Smooth muscle cell (in vitro differentiated cells): Measurements from ENCODE around the gene GMCL1. TPM values are rescaled to one million over a fixed set of nuclear protein-coding genes. Genes with fewer than 3 reads are reported as not detected.

ENCODE experiments used
- DNase-seq: peaks from one replicate; lab custom pipeline; 2025; ENCODE audit not compliant: unreplicated experiment; lab: John Stamatoyannopoulos, UW
- H2AFZ ChIP-seq: fragments of 200-600 bp; sonication (generic); 2 replicates; pipeline ENCODE4 v1.6.0; 2016; ENCODE audit warnings: antibody characterized with exemption, low read depth, mild to moderate bottlenecking
- H3F3A ChIP-seq: fragments of 200-600 bp; sonication (generic); 2 replicates; pipeline ENCODE4 v1.6.0; 2017; ENCODE audit warnings: antibody characterized with exemption, low read depth
- H3K27ac ChIP-seq: fragments of 200-600 bp; sonication (generic); 2 replicates; pipeline ENCODE4 v1.5.1; 2016; ENCODE audit warnings: low read depth, mild to moderate bottlenecking
- H3K27me3 ChIP-seq: fragments of 200-600 bp; sonication (generic); 2 replicates; pipeline ENCODE4 v1.6.1; 2016; ENCODE audit warnings: low read depth, mild to moderate bottlenecking
- H3K36me3 ChIP-seq: fragments of 200-600 bp; sonication (generic); 2 replicates; pipeline ENCODE4 v1.5.1; 2016; ENCODE audit warnings: low read depth
- H3K4me1 ChIP-seq: fragments of 200-600 bp; sonication (generic); 2 replicates; pipeline ENCODE4 v1.5.1; 2016; ENCODE audit warnings: low read depth
- H3K4me2 ChIP-seq: fragments of 200-600 bp; sonication (generic); 2 replicates; pipeline ENCODE4 v1.6.0; 2016; ENCODE audit warnings: mild to moderate bottlenecking
- H3K4me3 ChIP-seq: fragments of 200-600 bp; sonication (generic); 2 replicates; pipeline ENCODE4 v1.5.1; 2016; ENCODE audit warnings: mild to moderate bottlenecking
- H3K79me2 ChIP-seq: fragments of 200-600 bp; sonication (generic); 2 replicates; pipeline ENCODE4 v1.6.0; 2016; ENCODE audit warnings: low read depth, mild to moderate bottlenecking
- H3K9ac ChIP-seq: fragments of 200-600 bp; sonication (generic); 2 replicates; pipeline ENCODE4 v1.6.0; 2016; ENCODE audit warnings: low read depth
- H3K9me3 ChIP-seq: fragments of 200-600 bp; sonication (generic); replicated peaks from 2 replicates; pipeline ENCODE4 v1.5.1; 2016; ENCODE audit warnings: low read depth
- H4K20me1 ChIP-seq: fragments of 200-600 bp; sonication (generic); 2 replicates; pipeline ENCODE4 v1.6.0; 2016; ENCODE audit warnings: low read depth
- WGBS: methylation state at CpG from one replicate; pipeline ENCODE4 v1.1.7; 2016; ENCODE audit warnings: low lambda C conversion rate; 5-methylcytosine and 5-hydroxymethylcytosine counted together
- polyA plus RNA-seq: library from polyadenylated mRNA; unstranded; fragments of >200 nt; fragmentation: Nextera tagmentation; extraction: Ambion mirVana; gene quantifications from 2 replicates; pipeline ENCODE4 v1.2.1, GENCODE V29; 2016
- total RNA-seq: library from RNA; depleted of rRNA; stranded (reverse); fragments of >200 nt; gene quantifications from 2 replicates; pipeline ENCODE4 v1.2.3, GENCODE V29; 2014
- TF ChIP-seq, protein P1 (sequence below): fragments of 200-600 bp; sonication (generic); IDR thresholded peaks from 2 replicates; pipeline ENCODE4 v1.5.1; 2017; ENCODE audit warnings: borderline replicate concordance, mild to moderate bottlenecking, antibody characterized with exemption; ENCODE audit not compliant: insufficient read depth, poor library complexity, severe bottlenecking

The GMCL1 gene
- total and polyA plus RNA-seq, 2 experiments from 2014 or later, result 10.4 to 10.6 TPM

DNA sequence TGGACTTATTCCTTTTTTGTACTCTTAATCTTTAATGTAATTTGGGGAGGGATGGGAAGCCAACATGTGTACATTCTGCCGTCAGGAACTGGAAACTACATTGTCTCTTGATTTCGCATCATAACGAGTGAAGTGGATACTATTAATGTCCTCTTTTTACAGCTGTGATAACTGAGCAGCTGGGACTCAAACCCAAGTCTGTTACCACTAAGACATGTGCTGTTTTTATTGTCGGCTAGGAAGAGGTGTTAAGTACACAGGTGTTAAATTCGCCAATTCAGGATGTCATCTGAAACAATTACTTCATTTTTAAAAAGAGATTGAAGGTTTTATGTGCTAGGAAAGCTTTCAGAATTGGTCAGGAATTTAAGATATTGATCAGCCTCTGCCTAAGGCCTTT is 6.9 kb downstream of the GMCL1 start:
- Histone ChIP-seq H3K4me1 (peaks cover 7% of the 10 kb centered on the region), H4K20me1 (peaks cover 20% of the 10 kb centered on the region), H3K4me3 (no peak overlapping the region), H3K9me3 (no peaks in the 10 kb centered on the region), H2AFZ (no peak overlapping the region), H3K27ac (no peak overlapping the region), H3K79me2 (peaks cover 40% of the 10 kb centered on the region), H3K4me2 (no peak overlapping the region), H3K36me3 (peaks cover 5% of the 10 kb centered on the region), H3K9ac (no peak overlapping the region), H3K27me3 (no peaks in the 10 kb centered on the region), H3F3A (no peaks in the 10 kb centered on the region)
- DNase-seq, result no peak
- TF ChIP-seq, protein P1, sequence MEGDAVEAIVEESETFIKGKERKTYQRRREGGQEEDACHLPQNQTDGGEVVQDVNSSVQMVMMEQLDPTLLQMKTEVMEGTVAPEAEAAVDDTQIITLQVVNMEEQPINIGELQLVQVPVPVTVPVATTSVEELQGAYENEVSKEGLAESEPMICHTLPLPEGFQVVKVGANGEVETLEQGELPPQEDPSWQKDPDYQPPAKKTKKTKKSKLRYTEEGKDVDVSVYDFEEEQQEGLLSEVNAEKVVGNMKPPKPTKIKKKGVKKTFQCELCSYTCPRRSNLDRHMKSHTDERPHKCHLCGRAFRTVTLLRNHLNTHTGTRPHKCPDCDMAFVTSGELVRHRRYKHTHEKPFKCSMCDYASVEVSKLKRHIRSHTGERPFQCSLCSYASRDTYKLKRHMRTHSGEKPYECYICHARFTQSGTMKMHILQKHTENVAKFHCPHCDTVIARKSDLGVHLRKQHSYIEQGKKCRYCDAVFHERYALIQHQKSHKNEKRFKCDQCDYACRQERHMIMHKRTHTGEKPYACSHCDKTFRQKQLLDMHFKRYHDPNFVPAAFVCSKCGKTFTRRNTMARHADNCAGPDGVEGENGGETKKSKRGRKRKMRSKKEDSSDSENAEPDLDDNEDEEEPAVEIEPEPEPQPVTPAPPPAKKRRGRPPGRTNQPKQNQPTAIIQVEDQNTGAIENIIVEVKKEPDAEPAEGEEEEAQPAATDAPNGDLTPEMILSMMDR, result no peak
- 90% methylated on average over 5 of the region's 5 CpGs for WGBS

DNA sequence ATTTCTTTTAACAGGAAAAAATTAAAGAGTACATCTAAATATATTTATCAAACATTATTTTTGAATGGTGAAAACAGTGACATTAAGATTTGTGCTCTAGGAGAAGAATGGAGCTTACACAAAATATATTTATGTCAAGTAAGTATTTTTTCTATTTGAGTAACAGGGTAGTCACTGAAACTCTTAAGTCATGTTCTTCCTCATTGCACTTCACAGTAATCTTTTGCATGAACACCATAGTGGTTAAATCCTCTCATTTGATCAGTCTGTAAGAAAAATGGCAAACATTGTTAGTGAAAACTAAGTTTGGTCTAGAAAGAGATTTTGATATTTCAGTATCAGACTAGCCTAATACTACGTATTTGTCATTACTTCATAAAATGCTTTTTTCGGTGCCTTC is 8.1 kb downstream of the GMCL1 start:
- H3K79me2 ChIP-seq, result peaks cover 29% of the 10 kb centered on the region
- TF ChIP-seq, protein P1, result no peak

DNA sequence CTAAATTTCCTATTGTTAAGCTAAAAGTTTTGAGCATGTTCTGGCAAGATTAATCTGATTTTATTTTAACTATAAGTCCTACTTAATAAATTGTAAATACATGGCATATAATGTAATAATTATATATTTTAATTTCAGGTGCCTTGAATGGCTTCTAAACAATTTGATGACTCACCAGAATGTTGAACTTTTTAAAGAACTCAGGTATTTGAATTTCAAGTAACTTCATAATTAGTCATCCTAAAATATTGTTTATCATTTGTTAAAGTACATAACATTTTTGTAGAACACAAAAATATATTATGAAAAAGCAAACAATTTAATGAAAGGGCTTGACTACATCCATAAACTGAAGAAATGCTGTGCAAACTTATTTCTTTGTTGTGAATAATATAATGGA is 14.5 kb downstream of the GMCL1 start:
- no peak overlapping the region for H2AFZ ChIP-seq
- DNase-seq, result no peak
- no peak overlapping the region for H3K4me3 ChIP-seq
- H3K4me2 ChIP-seq, result no peak overlapping the region
- H3K9ac ChIP-seq, result no peak overlapping the region
- H3K36me3 ChIP-seq, result peaks cover 17% of the 10 kb centered on the region
- no peaks in the 10 kb centered on the region for H4K20me1 ChIP-seq
- no peaks in the 10 kb centered on the region for H3K9me3 ChIP-seq
- H3K4me1 ChIP-seq, result no peaks in the 10 kb centered on the region
- H3K27ac ChIP-seq, result no peak overlapping the region
- H3F3A ChIP-seq, result no peaks in the 10 kb centered on the region
- TF ChIP-seq, protein P1, result no peak
- H3K27me3 ChIP-seq, result no peaks in the 10 kb centered on the region
- no peaks in the 10 kb centered on the region for H3K79me2 ChIP-seq

More for the DNA sequence above, 8.1 kb downstream of the GMCL1 start:
- Histone ChIP-seq H3F3A (no peaks in the 10 kb centered on the region), H3K9ac (no peak overlapping the region), H2AFZ (no peak overlapping the region), H3K4me3 (no peak overlapping the region), H3K27ac (no peak overlapping the region), H3K27me3 (no peaks in the 10 kb centered on the region), H4K20me1 (peaks cover 20% of the 10 kb centered on the region), H3K4me1 (no peaks in the 10 kb centered on the region), H3K36me3 (peaks cover 5% of the 10 kb centered on the region), H3K4me2 (no peak overlapping the region), H3K9me3 (no peaks in the 10 kb centered on the region)
- DNase-seq, result no peak
- WGBS, result 97% methylated on average over 2 of the region's 2 CpGs

DNA sequence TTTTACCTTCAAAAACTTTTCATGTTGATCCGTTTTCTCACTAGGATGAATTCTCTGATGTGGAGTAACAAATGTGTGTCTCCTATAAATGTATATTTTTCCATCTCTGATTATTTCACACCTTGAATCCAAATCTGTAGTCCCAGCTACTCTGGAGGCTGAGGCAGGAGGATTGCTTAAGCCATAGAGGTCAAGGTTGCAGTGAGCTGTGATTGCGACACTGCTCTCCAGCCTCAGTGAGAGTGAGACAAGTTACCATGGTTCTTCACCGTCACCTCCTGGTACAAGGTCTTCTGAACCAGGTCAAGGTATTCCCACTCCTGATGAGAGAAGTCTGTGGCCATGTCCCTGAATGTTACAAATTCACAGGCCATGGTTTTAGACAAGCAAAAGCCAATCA is 15.1 kb downstream of the GMCL1 start:
- no peaks in the 10 kb centered on the region for H3K27me3 ChIP-seq
- H3K36me3 ChIP-seq, result peaks cover 16% of the 10 kb centered on the region
- H3K9ac ChIP-seq, result no peak overlapping the region
- no peaks in the 10 kb centered on the region for H3F3A ChIP-seq
- WGBS, result 95% methylated on average over 3 of the region's 3 CpGs
- TF ChIP-seq, protein P1, result no peak
- no peak overlapping the region for H3K4me3 ChIP-seq
- H4K20me1 ChIP-seq, result no peaks in the 10 kb centered on the region
- H3K4me1 ChIP-seq, result no peaks in the 10 kb centered on the region
- no peak overlapping the region for H2AFZ ChIP-seq
- H3K4me2 ChIP-seq, result no peak overlapping the region
- no peak for DNase-seq
- H3K27ac ChIP-seq, result no peak overlapping the region
- no peaks in the 10 kb centered on the region for H3K9me3 ChIP-seq
- H3K79me2 ChIP-seq, result no peaks in the 10 kb centered on the region
